Measurements from ENCODE around the gene IL3RA. TPM values are rescaled to one million over a fixed set of nuclear protein-coding genes. Genes with fewer than 3 reads are reported as not detected.
"Not testable (repeated sequence)": the region's sequence is repeated elsewhere in the genome, so short reads cannot be mapped to it uniquely, and the experiment has no call there.

Gene IL3RA
- total RNA-seq, result not detected

- ChIA-PET CTCF (no interaction called here), POLR2A (no interaction called here)
Observed at GRCh38 chrX:1336331-1336943, at the start of gene IL3RA. Gene IL3RA, plus strand, starts transcription at chrX:1336785. Its CDS starts 4,981 bp downstream, at chrX:1341766.

- CTCF ChIA-PET, result no interaction called here
- POLR2A ChIA-PET, result no interaction called here
Observed at GRCh38 chrX:1289535-1289934, 47.0 kb upstream of the IL3RA start.

- POLR2A ChIA-PET, result no interaction called here
- CTCF ChIA-PET, result no interaction called here
Observed at GRCh38 chrX:1291110-1291740, 45.4 kb upstream of the IL3RA start.

- ChIA-PET POLR2A (no interaction called here), CTCF (no interaction called here)
Observed at GRCh38 chrX:1292575-1293290, 43.9 kb upstream of the IL3RA start.

GRCh38 chrX:1294301-1295067, 42.1 kb upstream of the IL3RA start:
- ChIA-PET POLR2A (no interaction called here), CTCF (no interaction called here)

- ChIA-PET POLR2A (no interaction called here), CTCF (no interaction called here)
Observed at GRCh38 chrX:1295550-1295949, 41.0 kb upstream of the IL3RA start.

GRCh38 chrX:1297591-1297990, 39.0 kb upstream of the IL3RA start:
- POLR2A ChIA-PET, CTCF ChIA-PET: not testable (repeated sequence)

- ChIA-PET POLR2A (no interaction called here), CTCF (no interaction called here)
Observed at GRCh38 chrX:1300449-1300848, 36.1 kb upstream of the IL3RA start.

- ChIA-PET POLR2A (no interaction called here), CTCF (no interaction called here)
Observed at GRCh38 chrX:1305411-1305810, 31.2 kb upstream of the IL3RA start.

GRCh38 chrX:1306909-1307625, 29.5 kb upstream of the IL3RA start:
- CTCF ChIA-PET, result no interaction called here
- POLR2A ChIA-PET, result no interaction called here

GRCh38 chrX:1307626-1308340, 28.8 kb upstream of the IL3RA start:
- CTCF ChIA-PET, result no interaction called here
- POLR2A ChIA-PET, result no interaction called here

GRCh38 chrX:1308476-1308875, 28.1 kb upstream of the IL3RA start:
- POLR2A ChIA-PET, result no interaction called here
- CTCF ChIA-PET, result no interaction called here

- CTCF ChIA-PET, POLR2A ChIA-PET: not testable (repeated sequence)
Observed at GRCh38 chrX:1308917-1309316, 27.7 kb upstream of the IL3RA start.

- ChIA-PET POLR2A (no interaction called here), CTCF (no interaction called here)
Observed at GRCh38 chrX:1313788-1314187, 22.8 kb upstream of the IL3RA start.

GRCh38 chrX:1316527-1316926, 20.1 kb upstream of the IL3RA start:
- ChIA-PET CTCF (no interaction called here), POLR2A (no interaction called here)

- ChIA-PET CTCF (no interaction called here), POLR2A (no interaction called here)
Observed at GRCh38 chrX:1321674-1322073, 14.9 kb upstream of the IL3RA start.

- ChIA-PET POLR2A (no interaction called here), CTCF (no interaction called here)
Observed at GRCh38 chrX:1322393-1322792, 14.2 kb upstream of the IL3RA start.

- CTCF ChIA-PET, result no interaction called here
- POLR2A ChIA-PET, result no interaction called here
Observed at GRCh38 chrX:1323315-1323714, 13.3 kb upstream of the IL3RA start.

GRCh38 chrX:1325515-1326116, 11.0 kb upstream of the IL3RA start:
- ChIA-PET CTCF (no interaction called here), POLR2A (no interaction called here)

Data from activated CD8-positive, alpha-beta memory T cell treated with anti-CD3 and anti-CD28 coated beads for 36 hours (primary cell).